Skeletal muscle satellite cell (primary cell): ENCODE measurements around the gene VARS1.
"Not testable (repeated sequence)": the region's sequence is repeated elsewhere in the genome, so short reads cannot be mapped to it uniquely, and the experiment has no call there.

Experiments
- H3K27me3 ChIP-seq: 2 replicates; pipeline ENCODE4 v1.7.0; 2013; ENCODE audit warnings: low read length; ENCODE audit not compliant: control insufficient read depth, insufficient read depth
- H3K36me3 ChIP-seq: 2 replicates; pipeline ENCODE4 v1.7.0; 2013; ENCODE audit warnings: mild to moderate bottlenecking, control low read depth, low read length; ENCODE audit not compliant: insufficient read depth
- H3K4me1 ChIP-seq: 2 replicates; pipeline ENCODE4 v1.7.0; 2013; ENCODE audit warnings: low read length; ENCODE audit not compliant: control insufficient read depth, insufficient read depth
- H3K4me2 ChIP-seq: 2 replicates; pipeline ENCODE4 v1.7.0; 2013; ENCODE audit warnings: mild to moderate bottlenecking, low read length
- H3K4me3 ChIP-seq: 2 replicates; pipeline ENCODE4 v1.7.0; 2013; ENCODE audit warnings: low read length
- H3K9ac ChIP-seq: 2 replicates; pipeline ENCODE4 v1.7.0; 2013; ENCODE audit warnings: mild to moderate bottlenecking, low read depth, low read length, moderate library complexity
- H3K9me3 ChIP-seq: replicated peaks from 2 replicates; pipeline ENCODE4 v1.7.0; 2013; ENCODE audit warnings: mild to moderate bottlenecking, control low read depth, low read length

Gene VARS1

DNA sequence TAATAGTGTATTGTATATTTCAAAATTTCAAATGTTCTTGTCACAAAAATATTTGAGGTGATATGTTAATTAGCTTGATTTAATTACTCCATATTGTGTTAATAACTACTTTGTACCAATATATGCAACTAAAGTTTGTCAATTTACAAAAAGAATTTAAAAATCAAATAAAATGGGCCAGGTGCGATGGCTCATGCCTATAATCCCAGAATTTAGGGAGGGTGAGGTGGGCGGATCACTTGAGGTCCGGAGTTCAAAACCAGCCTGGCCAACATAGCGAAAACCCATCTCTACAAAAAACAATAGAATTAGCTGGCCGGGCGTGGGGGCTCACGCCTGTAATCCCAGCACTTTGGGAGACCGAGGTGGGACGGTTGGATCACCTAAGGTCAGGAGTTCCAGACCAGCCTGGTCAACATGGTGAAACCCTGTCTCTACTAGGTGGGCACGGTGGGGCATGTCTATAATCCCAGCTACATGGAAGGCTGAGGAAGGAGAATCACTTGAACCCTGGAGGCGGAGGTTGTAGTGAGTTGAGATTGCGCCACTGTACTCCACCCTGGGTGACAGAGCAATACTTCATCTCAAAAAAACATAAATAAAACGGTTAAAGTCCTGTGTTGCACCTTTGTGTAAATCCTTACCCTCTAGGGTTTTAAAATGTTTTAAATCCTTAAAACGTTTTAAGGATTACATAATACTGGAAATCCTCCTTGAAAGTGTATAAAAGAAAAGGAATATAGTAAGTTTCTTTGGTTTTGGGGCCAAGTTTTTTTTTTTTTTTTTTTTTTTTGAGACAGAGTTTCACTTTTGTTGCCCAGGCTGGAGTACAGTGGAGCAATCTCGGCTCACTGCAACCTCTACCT, 36.0 kb upstream of the VARS1 start:
- Histone ChIP-seq H3K9me3 (no peaks in the 10 kb centered on the region), H3K4me1 (peaks cover 25% of the 10 kb centered on the region), H3K4me3 (peak overlapping the region; percentile 71), H3K27me3 (no peaks in the 10 kb centered on the region), H3K36me3 (peaks cover 6% of the 10 kb centered on the region), H3K4me2 (peak overlapping the region; percentile 79), H3K9ac (peak overlapping the region; percentile 78)

DNA sequence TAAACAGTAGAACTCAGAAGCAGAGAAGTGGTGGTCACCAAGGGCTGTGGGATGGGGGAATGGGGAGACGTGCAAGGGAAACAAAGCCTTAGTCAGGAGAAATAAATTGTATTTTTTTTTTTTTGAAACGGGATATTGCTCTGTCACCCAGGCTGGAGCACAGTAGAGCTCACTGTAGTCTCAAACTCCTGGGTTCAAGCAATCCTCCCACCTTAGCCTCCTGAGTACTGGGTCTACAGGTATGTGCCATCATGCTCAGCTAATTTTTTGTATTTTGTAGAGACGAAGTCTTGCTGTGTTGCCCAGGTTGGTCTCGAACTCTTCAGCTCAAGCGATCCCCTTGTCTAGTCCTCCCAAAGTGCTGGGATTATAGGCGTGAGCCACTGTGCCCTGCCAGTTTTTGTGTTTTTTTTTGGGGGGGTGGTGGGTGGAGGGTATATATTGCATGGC, 35.4 kb upstream of the VARS1 start:
- Histone ChIP-seq H3K4me1 (peaks cover 23% of the 10 kb centered on the region), H3K9me3 (no peaks in the 10 kb centered on the region), H3K4me2 (peak overlapping the region; percentile 79), H3K9ac (peak overlapping the region; percentile 78), H3K36me3 (peaks cover under 1% of the 10 kb centered on the region), H3K4me3 (peak overlapping the region; percentile 71), H3K27me3 (no peaks in the 10 kb centered on the region)

DNA sequence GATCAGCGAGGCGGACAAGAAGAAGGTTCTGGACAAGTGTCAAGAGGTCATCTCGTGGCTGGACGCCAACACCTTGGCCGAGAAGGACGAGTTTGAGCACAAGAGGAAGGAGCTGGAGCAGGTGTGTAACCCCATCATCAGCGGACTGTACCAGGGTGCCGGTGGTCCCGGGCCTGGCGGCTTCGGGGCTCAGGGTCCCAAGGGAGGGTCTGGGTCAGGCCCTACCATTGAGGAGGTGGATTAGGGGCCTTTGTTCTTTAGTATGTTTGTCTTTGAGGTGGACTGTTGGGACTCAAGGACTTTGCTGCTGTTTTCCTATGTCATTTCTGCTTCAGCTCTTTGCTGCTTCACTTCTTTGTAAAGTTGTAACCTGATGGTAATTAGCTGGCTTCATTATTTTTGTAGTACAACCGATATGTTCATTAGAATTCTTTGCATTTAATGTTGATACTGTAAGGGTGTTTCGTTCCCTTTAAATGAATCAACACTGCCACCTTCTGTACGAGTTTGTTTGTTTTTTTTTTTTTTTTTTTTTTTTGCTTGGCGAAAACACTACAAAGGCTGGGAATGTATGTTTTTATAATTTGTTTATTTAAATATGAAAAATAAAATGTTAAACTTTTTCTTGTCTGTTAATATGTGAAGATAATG, 34.2 kb upstream of the VARS1 start:
- peak overlapping the region; percentile 79 for H3K4me2 ChIP-seq
- H3K4me3 ChIP-seq, result peak overlapping the region; percentile 71
- no peaks in the 10 kb centered on the region for H3K27me3 ChIP-seq
- H3K9ac ChIP-seq, result peak overlapping the region; percentile 78
- H3K4me1 ChIP-seq, result peaks cover 23% of the 10 kb centered on the region
- no peaks in the 10 kb centered on the region for H3K36me3 ChIP-seq
- H3K9me3 ChIP-seq, result no peaks in the 10 kb centered on the region

DNA sequence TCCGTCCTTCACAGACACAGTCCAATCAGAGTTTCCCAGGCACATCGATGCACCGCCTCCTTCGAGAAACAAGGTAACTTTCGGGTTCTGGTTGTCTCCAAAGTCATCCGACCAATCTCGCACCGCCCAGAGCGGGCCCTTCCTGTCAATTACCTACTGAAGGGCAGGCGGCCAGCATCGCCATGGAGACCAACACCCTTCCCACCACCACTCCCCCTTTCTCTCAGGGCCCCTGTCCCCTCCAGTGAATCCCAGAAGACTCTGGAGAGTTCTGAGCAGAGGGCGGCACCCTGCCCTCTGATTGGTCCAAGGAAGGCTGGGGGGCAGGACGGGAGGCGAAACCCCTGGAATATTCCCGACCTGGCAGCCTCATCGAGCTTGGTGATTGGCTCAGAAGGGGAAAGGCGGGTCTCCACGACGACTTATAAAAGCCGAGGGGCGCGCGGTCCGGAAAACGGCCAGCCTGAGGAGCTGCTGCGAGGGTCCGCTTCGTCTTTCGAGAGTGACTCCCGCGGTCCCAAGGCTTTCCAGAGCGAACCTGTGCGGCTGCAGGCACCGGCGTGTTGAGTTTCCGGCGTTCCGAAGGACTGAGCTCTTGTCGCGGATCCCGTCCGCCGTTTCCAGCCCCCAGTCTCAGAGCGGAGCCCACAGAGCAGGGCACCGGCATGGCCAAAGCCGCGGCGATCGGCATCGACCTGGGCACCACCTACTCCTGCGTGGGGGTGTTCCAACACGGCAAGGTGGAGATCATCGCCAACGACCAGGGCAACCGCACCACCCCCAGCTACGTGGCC, 31.9 kb upstream of the VARS1 start, which contains the start of gene HSPA1B:
TSS of gene HSPA1B (plus strand) at position 453 of the 794 bp plus-strand sequence. CDS start at position 666, 213 bp downstream.
- peak within 1 kb of the TSS; percentile 90 for H3K4me2 ChIP-seq
- no peaks in the 10 kb centered on the region for H3K27me3 ChIP-seq
- H3K4me3 ChIP-seq, result peak within 1 kb of the TSS; percentile 81
- H3K4me1 ChIP-seq, result peaks cover 25% of the 10 kb centered on the region
- H3K9ac ChIP-seq, result peak within 1 kb of the TSS; percentile 89
- H3K36me3 ChIP-seq, result no peaks in the 10 kb centered on the region
- H3K9me3 ChIP-seq, result no peaks in the 10 kb centered on the region

DNA sequence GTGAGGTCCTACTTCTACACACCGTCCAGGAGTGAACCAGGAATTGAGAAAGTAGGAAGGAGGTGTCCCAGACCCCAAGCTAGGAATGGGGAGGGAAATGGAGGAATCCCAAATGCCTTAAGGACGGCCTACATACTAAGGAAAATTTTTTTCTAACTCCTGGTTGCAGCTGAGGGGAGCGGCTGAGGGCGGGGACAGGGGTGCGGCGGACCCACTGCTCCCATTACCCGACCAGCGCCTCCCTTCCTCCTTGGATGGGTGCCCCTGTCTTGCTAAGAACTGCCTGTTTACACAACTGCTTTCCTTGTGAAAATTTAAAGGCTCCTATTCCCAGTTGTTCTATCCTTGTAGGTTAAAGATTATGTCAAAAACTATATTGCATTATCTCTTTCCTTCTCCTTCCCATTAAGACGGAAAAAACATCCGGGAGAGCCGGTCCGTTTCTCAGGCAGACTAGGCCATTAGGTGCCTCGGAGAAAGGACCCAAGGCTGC, 31.3 kb upstream of the VARS1 start:
- Histone ChIP-seq H3K4me1 (peaks cover 25% of the 10 kb centered on the region), H3K36me3 (no peaks in the 10 kb centered on the region), H3K9me3 (no peaks in the 10 kb centered on the region), H3K4me2 (peak overlapping the region; percentile 90), H3K4me3 (peak overlapping the region; percentile 81), H3K9ac (peak overlapping the region; percentile 89), H3K27me3 (no peaks in the 10 kb centered on the region)

DNA sequence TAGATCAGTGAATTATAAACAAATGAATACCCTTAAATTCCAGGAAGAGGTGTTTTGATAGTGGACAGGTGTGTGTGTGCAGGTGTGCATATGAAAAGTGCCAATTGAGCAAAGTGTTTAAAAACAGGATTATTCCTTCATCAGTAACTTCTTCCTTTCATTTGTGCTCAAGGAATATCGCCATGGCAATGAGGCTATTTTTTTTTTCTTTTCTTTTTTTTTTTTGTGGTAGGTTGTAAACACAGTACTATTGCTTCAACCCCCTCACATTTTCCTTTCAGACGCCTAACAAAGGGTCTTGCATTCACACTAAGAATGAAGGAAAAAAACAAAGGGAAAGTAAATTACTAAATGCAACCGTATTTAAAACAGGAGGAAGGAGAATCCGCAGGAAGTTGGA, 30.0 kb upstream of the VARS1 start:
- no peaks in the 10 kb centered on the region for H3K27me3 ChIP-seq
- peaks cover 22% of the 10 kb centered on the region for H3K4me1 ChIP-seq
- no peak overlapping the region for H3K4me3 ChIP-seq
- no peak overlapping the region for H3K9ac ChIP-seq
- no peaks in the 10 kb centered on the region for H3K36me3 ChIP-seq
- H3K9me3 ChIP-seq, result no peaks in the 10 kb centered on the region
- no peak overlapping the region for H3K4me2 ChIP-seq

DNA sequence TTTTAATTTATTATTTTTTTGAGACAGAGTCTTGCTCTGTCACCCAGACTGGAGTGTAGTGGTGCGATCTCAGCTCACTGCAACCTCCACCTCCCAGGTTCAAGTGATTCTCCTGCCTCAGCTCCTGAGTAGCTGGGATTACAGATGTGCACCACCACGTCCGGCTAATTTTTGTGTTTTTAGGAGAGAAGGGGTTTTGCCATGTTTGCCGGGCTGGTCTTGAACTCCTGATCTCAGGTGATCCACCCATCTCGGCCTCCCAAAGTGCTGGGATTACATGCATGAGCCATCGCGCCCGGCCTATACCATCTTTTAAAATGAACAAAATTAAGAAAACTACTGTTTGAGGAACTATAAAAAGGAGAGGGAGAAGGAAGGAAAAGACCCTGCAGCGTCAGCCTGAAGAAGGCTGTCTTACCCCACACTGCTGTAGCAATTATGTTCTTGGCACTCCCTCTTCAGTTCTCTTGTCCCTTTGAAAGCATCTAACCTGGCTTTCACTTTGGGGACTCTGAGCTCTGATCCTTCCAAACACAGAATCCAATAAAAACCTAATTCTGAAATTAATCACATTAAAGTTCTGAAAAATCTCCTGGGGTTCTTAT, 28.1 kb upstream of the VARS1 start:
- H3K4me3 ChIP-seq, result not testable (repeated sequence)

DNA sequence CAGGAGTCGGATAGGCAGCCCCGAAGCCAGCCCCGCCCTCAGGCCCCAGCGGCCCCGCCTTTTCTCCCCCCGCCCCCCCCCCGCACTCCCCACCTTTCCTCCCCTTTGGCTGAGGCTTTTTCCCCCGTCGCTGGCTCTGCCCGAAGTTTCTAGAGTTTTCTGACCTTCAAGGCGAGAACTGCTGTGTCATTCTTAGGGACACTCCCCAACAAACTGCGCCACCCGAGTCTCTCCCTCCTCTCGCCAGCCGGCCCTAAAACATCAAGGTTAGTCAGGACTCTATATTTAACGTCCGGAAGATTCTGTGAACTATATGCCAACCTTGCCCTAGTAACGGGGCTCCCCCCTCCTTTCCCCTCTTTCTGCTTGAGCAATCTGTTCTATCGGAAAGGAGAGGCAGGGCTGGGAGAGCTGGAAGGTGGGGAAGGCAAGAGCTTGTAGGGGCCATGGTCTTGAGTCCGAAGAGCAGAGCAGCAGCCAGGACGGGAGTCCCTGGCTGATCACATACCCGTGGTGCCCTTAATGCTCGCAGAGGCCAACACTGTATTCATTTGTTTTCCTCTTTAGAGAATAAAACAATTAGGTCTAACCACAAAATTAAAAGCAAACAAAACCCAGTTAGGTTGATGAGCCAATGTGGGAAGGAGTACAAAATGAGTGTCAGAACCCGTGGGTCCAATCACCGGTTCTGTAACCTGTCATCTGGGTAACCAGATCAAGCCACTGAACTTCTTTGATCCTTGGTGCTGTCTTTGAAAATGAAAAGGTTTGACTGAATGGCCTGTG, 26.7 kb upstream of the VARS1 start:
- no peaks in the 10 kb centered on the region for H3K9me3 ChIP-seq
- peaks cover 39% of the 10 kb centered on the region for H3K4me1 ChIP-seq
- peak overlapping the region; percentile 92 for H3K9ac ChIP-seq

More for the DNA sequence above, 28.1 kb upstream of the VARS1 start:
- peaks cover 26% of the 10 kb centered on the region for H3K4me1 ChIP-seq
- H3K27me3 ChIP-seq, H3K9me3 ChIP-seq, H3K36me3 ChIP-seq, H3K4me2 ChIP-seq, H3K9ac ChIP-seq: not testable (repeated sequence)

DNA sequence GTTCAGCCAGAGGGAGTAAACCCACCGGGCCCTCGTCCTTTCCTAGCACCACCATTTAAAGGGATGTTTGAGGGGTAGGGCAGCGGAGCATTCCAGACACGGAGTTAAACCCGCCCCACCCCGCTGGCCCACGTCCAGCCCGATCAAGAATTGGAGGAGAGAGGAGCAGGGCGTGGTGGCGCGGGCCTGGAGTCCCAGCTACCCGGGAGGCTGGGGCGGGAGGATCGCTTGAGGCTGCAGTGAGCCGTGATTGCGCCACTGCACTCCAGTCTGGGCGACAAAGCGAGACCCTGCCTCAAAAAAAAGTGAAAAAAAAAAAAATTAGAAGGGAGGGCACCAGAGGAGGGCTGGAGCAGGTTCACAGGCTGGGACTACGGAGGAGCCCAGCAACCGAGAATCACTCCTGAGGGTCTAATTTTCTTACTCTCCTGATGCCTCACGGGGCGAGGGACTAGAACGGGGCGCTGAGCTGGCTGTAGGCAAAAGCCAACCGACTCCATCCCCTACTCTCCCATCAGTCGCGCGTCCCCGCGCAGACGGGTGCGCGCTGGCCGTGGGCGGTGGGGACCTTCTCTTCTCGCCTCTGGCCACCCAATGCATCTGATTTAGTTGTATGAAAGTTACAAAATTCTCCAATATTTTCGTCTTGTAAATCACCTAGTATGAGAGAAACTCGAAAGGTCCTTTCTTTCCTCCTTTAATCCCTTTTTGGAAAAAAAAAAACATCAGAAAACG, 25.9 kb upstream of the VARS1 start:
- Histone ChIP-seq H3K4me2 (peak overlapping the region; percentile 94), H3K4me3 (peak overlapping the region; percentile 79), H3K36me3 (no peaks in the 10 kb centered on the region), H3K9me3 (no peaks in the 10 kb centered on the region), H3K9ac (peak overlapping the region; percentile 92), H3K4me1 (peaks cover 34% of the 10 kb centered on the region), H3K27me3 (no peaks in the 10 kb centered on the region)

More for the DNA sequence above, 26.7 kb upstream of the VARS1 start:
- Histone ChIP-seq H3K27me3 (no peaks in the 10 kb centered on the region), H3K36me3 (no peaks in the 10 kb centered on the region), H3K4me3 (peak overlapping the region; percentile 79), H3K4me2 (peak overlapping the region; percentile 94)

DNA sequence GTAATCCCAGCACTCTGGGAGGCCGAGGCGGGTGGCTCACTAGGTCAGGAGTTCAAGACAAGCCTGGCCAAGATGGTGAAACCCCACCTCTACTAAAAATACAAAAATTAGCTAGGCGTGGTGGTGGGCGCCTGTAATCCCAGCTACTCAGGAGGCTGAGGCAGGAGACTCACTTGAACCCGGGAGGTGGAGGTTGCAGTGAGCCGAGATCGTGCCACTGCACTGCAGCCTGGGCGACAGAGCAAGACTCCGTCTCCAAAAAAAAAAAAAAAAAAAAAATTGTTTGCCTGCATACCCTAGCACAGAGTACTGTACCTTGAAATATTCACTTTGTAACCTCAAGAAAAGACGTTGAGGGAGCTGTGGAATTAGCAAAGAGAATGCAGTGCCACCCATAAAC, 24.8 kb upstream of the VARS1 start:
- H3K27me3 ChIP-seq, H3K4me2 ChIP-seq, H3K9me3 ChIP-seq, H3K4me3 ChIP-seq, H3K9ac ChIP-seq, H3K36me3 ChIP-seq: not testable (repeated sequence)
- peaks cover 32% of the 10 kb centered on the region for H3K4me1 ChIP-seq
